ENCODE data around the gene NME7. TPM values are rescaled to one million over a fixed set of nuclear protein-coding genes. Genes with fewer than 3 reads are reported as not detected.

NME7 gene
- total RNA-seq, 6 experiments from 2014 or later = 2.0 to 6.5 (median 5.3) TPM

- intact Hi-C loops (cut with DNase I) = no loop called here
- H3K27me3 ChIP-seq = no peaks in the 10 kb centered on the region
- H3K9me3 ChIP-seq = no peaks in the 10 kb centered on the region
- no peak overlapping the region for H3K4me3 ChIP-seq
- no peak for ATAC-seq
- TF ChIP-seq, protein P1, sequence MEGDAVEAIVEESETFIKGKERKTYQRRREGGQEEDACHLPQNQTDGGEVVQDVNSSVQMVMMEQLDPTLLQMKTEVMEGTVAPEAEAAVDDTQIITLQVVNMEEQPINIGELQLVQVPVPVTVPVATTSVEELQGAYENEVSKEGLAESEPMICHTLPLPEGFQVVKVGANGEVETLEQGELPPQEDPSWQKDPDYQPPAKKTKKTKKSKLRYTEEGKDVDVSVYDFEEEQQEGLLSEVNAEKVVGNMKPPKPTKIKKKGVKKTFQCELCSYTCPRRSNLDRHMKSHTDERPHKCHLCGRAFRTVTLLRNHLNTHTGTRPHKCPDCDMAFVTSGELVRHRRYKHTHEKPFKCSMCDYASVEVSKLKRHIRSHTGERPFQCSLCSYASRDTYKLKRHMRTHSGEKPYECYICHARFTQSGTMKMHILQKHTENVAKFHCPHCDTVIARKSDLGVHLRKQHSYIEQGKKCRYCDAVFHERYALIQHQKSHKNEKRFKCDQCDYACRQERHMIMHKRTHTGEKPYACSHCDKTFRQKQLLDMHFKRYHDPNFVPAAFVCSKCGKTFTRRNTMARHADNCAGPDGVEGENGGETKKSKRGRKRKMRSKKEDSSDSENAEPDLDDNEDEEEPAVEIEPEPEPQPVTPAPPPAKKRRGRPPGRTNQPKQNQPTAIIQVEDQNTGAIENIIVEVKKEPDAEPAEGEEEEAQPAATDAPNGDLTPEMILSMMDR (IDR thresholded peaks at IDR 0.05) = no peak
- TF ChIP-seq POLR2A (IDR thresholded peaks at IDR 0.05) = no peak
- DNase-seq = no peak
- WGBS (ENCODE audit: insufficient coverage, low coverage, low lambda C conversion rate, missing lambda C conversion rate) = 19% methylated on average over 2 of the region's 2 CpGs
- no peaks in the 10 kb centered on the region for H3K36me3 ChIP-seq
- H3K4me1 ChIP-seq = no peaks in the 10 kb centered on the region
- H3K27ac ChIP-seq = no peak overlapping the region
Observed at GRCh38 chr1:169085911-169086310, 281.7 kb downstream of the NME7 start.

Other genes with a start within 250 kb of the NME7 start
- gene BLZF1, start 398 bp upstream of the NME7 start, total RNA-seq = 10 to 100 TPM in 3 of 6 experiments, 1 to 10 TPM in 3; 8.2 to 13.2 (median 10.1) TPM
- under 1 TPM in 1 of 6 experiments, not detected in 5; 0.15 TPM for gene CCDC181, start 59.7 kb upstream of the NME7 start, total RNA-seq
- 10 to 100 TPM in 1 of 6 experiments, 1 to 10 TPM in 5; 7.1 to 12.7 (median 8.1) TPM for gene SLC19A2, start 118.1 kb upstream of the NME7 start, total RNA-seq
- 100 to 1,000 TPM; 110 to 279 (median 175) TPM for gene F5, start 218.7 kb upstream of the NME7 start, total RNA-seq